ENCODE data around the gene ZNF525.

GRCh38 chr19:53422551-53422950, 57.0 kb downstream of the ZNF525 start:
- TF ChIP-seq POLR2A (IDR thresholded peaks at IDR 0.05), result no peak
- TF ChIP-seq, protein P1, sequence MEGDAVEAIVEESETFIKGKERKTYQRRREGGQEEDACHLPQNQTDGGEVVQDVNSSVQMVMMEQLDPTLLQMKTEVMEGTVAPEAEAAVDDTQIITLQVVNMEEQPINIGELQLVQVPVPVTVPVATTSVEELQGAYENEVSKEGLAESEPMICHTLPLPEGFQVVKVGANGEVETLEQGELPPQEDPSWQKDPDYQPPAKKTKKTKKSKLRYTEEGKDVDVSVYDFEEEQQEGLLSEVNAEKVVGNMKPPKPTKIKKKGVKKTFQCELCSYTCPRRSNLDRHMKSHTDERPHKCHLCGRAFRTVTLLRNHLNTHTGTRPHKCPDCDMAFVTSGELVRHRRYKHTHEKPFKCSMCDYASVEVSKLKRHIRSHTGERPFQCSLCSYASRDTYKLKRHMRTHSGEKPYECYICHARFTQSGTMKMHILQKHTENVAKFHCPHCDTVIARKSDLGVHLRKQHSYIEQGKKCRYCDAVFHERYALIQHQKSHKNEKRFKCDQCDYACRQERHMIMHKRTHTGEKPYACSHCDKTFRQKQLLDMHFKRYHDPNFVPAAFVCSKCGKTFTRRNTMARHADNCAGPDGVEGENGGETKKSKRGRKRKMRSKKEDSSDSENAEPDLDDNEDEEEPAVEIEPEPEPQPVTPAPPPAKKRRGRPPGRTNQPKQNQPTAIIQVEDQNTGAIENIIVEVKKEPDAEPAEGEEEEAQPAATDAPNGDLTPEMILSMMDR (IDR thresholded peaks at IDR 0.05), result no peak
